ENCODE results near the gene RAC3. TPM values are rescaled to one million over a fixed set of nuclear protein-coding genes. Genes with fewer than 3 reads are reported as not detected.

RAC3 gene
- total and polyA plus RNA-seq, 8 donors, result 0.97 to 12.6 (median 2.5) TPM

DNA sequence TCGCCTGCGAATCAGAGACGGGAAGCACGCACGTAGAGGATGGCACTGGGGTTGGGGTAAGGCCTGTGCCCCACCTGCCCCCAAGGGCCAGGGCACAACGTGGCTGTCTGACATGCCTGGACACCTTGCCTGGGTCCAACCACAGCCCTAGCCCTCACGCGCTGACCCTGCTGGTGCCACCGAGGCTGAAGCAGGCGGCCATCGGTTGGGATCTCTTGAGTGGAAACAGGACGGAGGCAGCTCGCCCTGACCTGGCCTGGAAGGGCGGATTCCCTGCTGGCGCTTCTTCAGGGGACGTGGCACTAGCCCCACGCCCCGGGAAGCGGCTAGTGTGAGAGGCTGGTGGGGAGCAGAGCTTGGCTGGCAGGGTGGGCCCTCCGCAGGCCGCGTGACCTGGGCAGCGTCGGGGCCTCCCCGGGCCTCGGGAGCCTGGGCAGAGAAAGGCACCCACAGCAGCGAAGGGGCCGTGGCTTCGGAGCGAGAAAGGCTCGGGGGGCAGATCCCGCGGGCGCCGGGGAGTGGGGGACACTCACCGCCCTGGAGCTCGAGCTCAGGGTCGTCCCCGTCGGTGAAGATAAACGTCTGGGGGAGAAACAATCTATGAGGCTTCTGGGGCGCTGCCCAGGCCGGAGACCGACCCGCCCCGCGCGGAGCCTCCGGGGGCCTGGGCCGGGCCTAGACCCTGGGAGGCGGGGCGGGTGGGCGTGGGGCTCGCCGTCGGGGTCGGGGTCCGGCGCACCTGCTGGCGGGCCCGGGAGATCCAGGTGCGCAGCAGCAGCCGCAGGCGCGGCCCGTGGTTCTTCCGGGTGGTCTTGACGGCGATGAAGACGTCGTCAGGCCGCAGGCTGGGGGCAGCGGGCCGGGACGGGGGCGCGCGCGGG is 19.5 kb downstream of the RAC3 start:
- Histone ChIP-seq H3K4me3 (peak overlapping the region; percentile 68 to 92 (median 84)), H3K9me3 (no peaks in the 10 kb centered on the region), H3K4me1 (peaks cover 0 to 11% (median 0%) of the 10 kb centered on the region in 3 donors), H3K27ac (no peak overlapping the region), H3K27me3 (no peaks in the 10 kb centered on the region), H3K36me3 (peaks cover 0 to 7% (median 0%) of the 10 kb centered on the region in 3 donors)
- WGBS, 2 donors, result 11 to 28% methylated on average over 34 to 79 of the region's 79 CpGs
- peak in 3 of 4 donors; percentile 20 to 28 (median 22) for ATAC-seq
- intact Hi-C loops (cut with DNase I), result no loop called here
- peak in 4 of 6 donors; percentile 11 to 85 (median 36) for DNase-seq
- TF ChIP-seq CTCF (IDR thresholded peaks at IDR 0.05), result no peak
- FAIRE-seq, result no peak

DNA sequence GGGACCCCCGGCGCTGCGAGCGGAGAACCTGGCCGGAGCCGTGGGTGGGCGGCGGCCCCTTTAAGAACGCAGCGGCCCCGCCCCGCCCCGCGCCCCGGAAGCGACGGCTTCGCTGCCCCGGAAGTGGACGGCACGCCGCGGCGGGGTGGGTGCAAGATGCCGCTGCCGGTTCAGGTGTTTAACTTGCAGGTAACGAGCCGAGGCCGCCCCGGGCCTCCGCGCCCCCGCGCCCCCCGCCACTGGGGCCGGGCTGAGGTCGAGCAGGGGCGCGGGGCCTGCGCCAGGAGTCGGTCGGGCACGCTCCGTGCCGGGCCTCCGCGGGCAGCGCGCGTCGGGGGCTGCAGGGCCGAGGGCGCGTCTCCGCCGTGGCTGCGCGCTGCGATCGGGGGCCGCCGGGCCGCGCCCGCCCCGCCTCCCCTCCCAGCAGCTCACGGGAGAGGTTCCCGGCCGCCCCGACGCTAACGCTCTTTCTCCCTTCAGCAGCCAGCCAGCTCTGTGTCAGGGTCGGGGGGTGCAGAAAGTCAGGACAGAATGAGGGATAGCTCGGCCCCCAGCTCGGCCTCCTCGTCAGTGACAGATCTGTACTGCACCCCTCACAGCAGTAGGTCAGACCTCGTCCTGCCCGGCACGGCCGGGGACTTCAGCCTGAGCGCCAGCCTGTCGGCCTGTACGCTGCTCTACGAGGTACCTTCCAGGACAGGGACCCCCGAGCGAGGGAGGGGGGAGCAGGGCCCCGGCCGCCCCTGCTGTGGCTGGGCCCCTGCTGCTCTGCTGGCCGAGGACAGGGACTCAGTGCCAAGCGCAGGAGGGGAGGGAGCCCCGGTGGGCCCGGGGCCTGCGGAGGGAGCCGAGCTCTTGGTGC is 20.5 kb downstream of the RAC3 start, which contains the start of the genes GPS1 and RFNG:
GPS1 (plus strand) TSS at position 123 of the 862 bp plus-strand sequence; CDS start at position 157, 34 bp downstream.
RFNG (minus strand) TSS at position 36 of the 862 bp plus-strand sequence. CDS start 45 bp downstream, outside the sequence.
- intact Hi-C loops (cut with DNase I), result no loop called here
- peak; percentile 83 to 94 (median 88) for ATAC-seq
- FAIRE-seq, result no peak
- peak within 1 kb of the TSS; percentile 68 to 92 (median 84) for H3K4me3 ChIP-seq
- TF ChIP-seq CTCF (IDR thresholded peaks at IDR 0.05), result no peak
- DNase-seq, result peak; percentile 67 to 93 (median 79)
- WGBS, 2 donors, result 0 to 1% methylated on average over 55 to 94 of the region's 94 CpGs
- no peaks in the 10 kb centered on the region for H3K9me3 ChIP-seq
- no peak within 1 kb of the TSS for H3K27ac ChIP-seq
- H3K36me3 ChIP-seq, result peaks cover 0 to 17% (median 4%) of the 10 kb centered on the region in 3 donors
- H3K4me1 ChIP-seq, result peaks cover 0 to 11% (median 0%) of the 10 kb centered on the region in 3 donors
- H3K27me3 ChIP-seq, result no peaks in the 10 kb centered on the region

DNA sequence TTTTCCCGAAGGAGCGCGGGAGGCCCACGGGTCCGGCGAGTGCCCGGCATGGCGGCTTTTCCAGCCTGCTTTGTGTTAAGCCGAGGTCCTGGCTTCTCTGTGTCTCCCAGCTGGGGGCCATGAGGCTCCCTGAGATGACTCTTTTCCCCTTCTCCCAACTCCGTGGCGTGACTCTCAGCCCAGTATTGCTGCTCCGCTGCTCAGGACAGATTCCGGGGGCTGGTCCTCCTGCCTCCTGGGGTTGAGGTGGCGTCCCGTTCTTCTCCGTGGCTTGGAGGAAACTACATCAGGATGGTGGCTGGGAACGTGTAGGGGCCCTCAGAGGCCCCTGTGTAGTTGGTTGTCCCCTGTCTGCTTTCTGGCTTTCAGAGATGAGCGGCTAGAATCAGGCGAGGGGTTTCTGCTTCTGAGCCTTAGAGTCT is 21.2 kb downstream of the RAC3 start:
- H3K27me3 ChIP-seq, result no peaks in the 10 kb centered on the region
- TF ChIP-seq CTCF (IDR thresholded peaks at IDR 0.05), result no peak
- H3K36me3 ChIP-seq, result peaks cover 0 to 20% (median 8%) of the 10 kb centered on the region in 3 donors
- H3K4me1 ChIP-seq, result peaks cover 0 to 11% (median 0%) of the 10 kb centered on the region in 3 donors
- DNase-seq (peak in 1 of 6 donors; percentile 75), FAIRE-seq (no peak), ATAC-seq (no peak)
- H3K4me3 ChIP-seq, result peak overlapping the region; percentile 63 to 92 (median 74)
- WGBS, 2 donors, result 15 to 16% methylated on average over 14 to 19 of the region's 19 CpGs
- H3K9me3 ChIP-seq, result no peaks in the 10 kb centered on the region
- intact Hi-C loops (cut with DNase I), result no loop called here
- H3K27ac ChIP-seq, result no peak overlapping the region

DNA sequence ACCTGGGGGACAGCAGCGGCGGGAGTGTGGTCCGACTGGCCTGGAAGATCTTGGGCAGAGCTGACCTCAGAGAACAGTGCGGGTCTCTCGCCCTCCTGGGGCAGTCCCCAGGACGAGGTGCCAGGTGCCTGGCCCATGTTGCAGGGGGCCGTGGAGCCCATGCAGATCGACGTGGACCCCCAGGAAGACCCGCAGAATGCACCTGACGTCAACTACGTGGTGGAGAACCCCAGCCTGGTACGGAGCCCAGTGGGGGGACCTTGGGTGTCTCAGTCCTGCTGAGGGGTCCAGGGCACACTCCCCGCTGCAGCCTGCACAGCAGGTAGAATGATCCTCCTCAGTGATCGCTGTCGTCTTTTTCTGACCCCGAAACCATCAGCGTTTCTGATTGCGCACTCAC is 21.7 kb downstream of the RAC3 start:
- H3K36me3 ChIP-seq, result peaks cover 0 to 20% (median 8%) of the 10 kb centered on the region in 3 donors
- no peak for TF ChIP-seq CTCF (IDR thresholded peaks at IDR 0.05)
- FAIRE-seq (no peak), DNase-seq (peak in 3 of 6 donors; percentile 22 to 57 (median 27)), ATAC-seq (no peak)
- H3K4me3 ChIP-seq, result peak overlapping the region in 2 of 4 donors; percentile 68 to 92
- no peaks in the 10 kb centered on the region for H3K9me3 ChIP-seq
- no peaks in the 10 kb centered on the region for H3K27me3 ChIP-seq
- intact Hi-C loops (cut with DNase I), result no loop called here
- peaks cover 0 to 11% (median 0%) of the 10 kb centered on the region in 3 donors for H3K4me1 ChIP-seq
- 69 to 78% methylated on average over 17 to 19 of the region's 19 CpGs for WGBS, 2 donors
- H3K27ac ChIP-seq, result no peak overlapping the region

All from pancreas (tissue), 10 donors.